ENCODE data around the gene INPP4B.
"Not testable (repeated sequence)": the region's sequence is repeated elsewhere in the genome, so short reads cannot be mapped to it uniquely, and the experiment has no call there.

INPP4B gene

GRCh38 chr4:142544594-142544993 is 301.5 kb downstream of the INPP4B start:
- DNase-seq (ENCODE audit: low read depth): no peak

- DNase-seq (ENCODE audit: low read depth): no peak
These were observed 302.1 kb downstream of the INPP4B start for GRCh38 chr4:142544039-142544438.

- DNase-seq (ENCODE audit: low read depth): no peak
These were observed 305.7 kb downstream of the INPP4B start for GRCh38 chr4:142540483-142540804.

- no peak for DNase-seq (ENCODE audit: low read depth)
These were observed 306.2 kb downstream of the INPP4B start for GRCh38 chr4:142539796-142540482.

GRCh38 chr4:142535009-142535408 is 311.1 kb downstream of the INPP4B start:
- no peak for DNase-seq (ENCODE audit: low read depth)

GRCh38 chr4:142532054-142532453 is 314.0 kb downstream of the INPP4B start:
- no peak for DNase-seq (ENCODE audit: low read depth)

- DNase-seq (ENCODE audit: low read depth): no peak
These were observed 315.4 kb downstream of the INPP4B start for GRCh38 chr4:142530728-142531127.

GRCh38 chr4:142528433-142528832 is 317.7 kb downstream of the INPP4B start:
- no peak for DNase-seq (ENCODE audit: low read depth)

GRCh38 chr4:142523111-142523510 is 323.0 kb downstream of the INPP4B start:
- DNase-seq (ENCODE audit: low read depth): no peak

GRCh38 chr4:142519342-142519741 is 326.8 kb downstream of the INPP4B start:
- DNase-seq (ENCODE audit: low read depth): no peak

GRCh38 chr4:142516686-142517526 is 329.2 kb downstream of the INPP4B start:
- DNase-seq (ENCODE audit: low read depth): no peak

GRCh38 chr4:142512161-142512560 is 333.9 kb downstream of the INPP4B start:
- no peak for DNase-seq (ENCODE audit: low read depth)

GRCh38 chr4:142509881-142510280 is 336.2 kb downstream of the INPP4B start:
- DNase-seq (ENCODE audit: low read depth): no peak

- DNase-seq (ENCODE audit: low read depth): not testable (repeated sequence)
These were observed 336.7 kb downstream of the INPP4B start for GRCh38 chr4:142509381-142509780.

- DNase-seq (ENCODE audit: low read depth): no peak
These were observed 345.1 kb downstream of the INPP4B start for GRCh38 chr4:142500966-142501365.

- no peak for DNase-seq (ENCODE audit: low read depth)
These were observed 348.5 kb downstream of the INPP4B start for GRCh38 chr4:142497606-142498005.

GRCh38 chr4:142493255-142494110 is 352.6 kb downstream of the INPP4B start:
- no peak for DNase-seq (ENCODE audit: low read depth)

GRCh38 chr4:142485452-142485851 is 360.6 kb downstream of the INPP4B start:
- DNase-seq (ENCODE audit: low read depth): no peak

- DNase-seq (ENCODE audit: low read depth): no peak
These were observed 365.9 kb downstream of the INPP4B start for GRCh38 chr4:142480244-142480643.

GRCh38 chr4:142475663-142476062 is 370.4 kb downstream of the INPP4B start:
- no peak for DNase-seq (ENCODE audit: low read depth)

GRCh38 chr4:142474398-142475087 is 371.6 kb downstream of the INPP4B start:
- no peak for DNase-seq (ENCODE audit: low read depth)

- no peak for DNase-seq (ENCODE audit: low read depth)
These were observed 372.2 kb downstream of the INPP4B start for GRCh38 chr4:142473960-142474338.

All from HS-5 (cell line).